Measurements from ENCODE around the gene SLC44A4. TPM values are rescaled to one million over a fixed set of nuclear protein-coding genes. Genes with fewer than 3 reads are reported as not detected.

SLC44A4 gene
- total and polyA plus RNA-seq, 9 of the 15 experiments (the other 6 are each of a cell fraction or from before 2014, with no cell fraction given): 7.9 to 18.6 (median 11.2) TPM

DNA sequence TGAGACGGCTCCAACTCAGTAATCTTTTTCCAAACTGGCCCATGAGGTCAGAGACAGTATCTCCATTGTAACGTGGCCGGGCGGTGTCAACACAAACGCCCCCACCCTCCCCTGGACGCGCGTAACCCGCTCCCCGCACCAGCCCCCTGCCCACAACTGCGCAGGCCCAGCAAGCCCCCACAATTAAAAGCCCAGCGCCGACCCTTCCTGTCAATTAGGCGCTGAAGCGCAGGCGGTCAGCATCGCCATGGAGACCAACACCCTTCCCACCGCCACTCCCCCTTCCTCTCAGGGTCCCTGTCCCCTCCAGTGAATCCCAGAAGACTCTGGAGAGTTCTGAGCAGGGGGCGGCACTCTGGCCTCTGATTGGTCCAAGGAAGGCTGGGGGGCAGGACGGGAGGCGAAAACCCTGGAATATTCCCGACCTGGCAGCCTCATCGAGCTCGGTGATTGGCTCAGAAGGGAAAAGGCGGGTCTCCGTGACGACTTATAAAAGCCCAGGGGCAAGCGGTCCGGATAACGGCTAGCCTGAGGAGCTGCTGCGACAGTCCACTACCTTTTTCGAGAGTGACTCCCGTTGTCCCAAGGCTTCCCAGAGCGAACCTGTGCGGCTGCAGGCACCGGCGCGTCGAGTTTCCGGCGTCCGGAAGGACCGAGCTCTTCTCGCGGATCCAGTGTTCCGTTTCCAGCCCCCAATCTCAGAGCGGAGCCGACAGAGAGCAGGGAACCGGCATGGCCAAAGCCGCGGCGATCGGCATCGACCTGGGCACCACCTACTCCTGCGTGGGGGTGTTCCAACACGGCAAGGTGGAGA is 63.6 kb downstream of the SLC44A4 start, which contains the start of the genes HSPA1A and HSPA1L (continued):
- no peak for TF ChIP-seq TAF15 (IDR thresholded peaks at IDR 0.05; ENCODE audit: low read depth, low read length)
- TF ChIP-seq KDM5B (IDR thresholded peaks at IDR 0.05; ENCODE audit: insufficient replicate concordance, low read depth, low read length): peak; percentile 99
- TF ChIP-seq, protein P1, sequence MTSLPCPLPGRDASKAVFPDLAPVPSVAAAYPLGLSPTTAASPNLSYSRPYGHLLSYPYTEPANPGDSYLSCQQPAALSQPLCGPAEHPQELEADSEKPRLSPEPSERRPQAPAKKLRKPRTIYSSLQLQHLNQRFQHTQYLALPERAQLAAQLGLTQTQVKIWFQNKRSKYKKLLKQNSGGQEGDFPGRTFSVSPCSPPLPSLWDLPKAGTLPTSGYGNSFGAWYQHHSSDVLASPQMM (CRISPR knock-in tag; IDR thresholded peaks at IDR 0.05): no peak
- TF ChIP-seq, protein P2, sequence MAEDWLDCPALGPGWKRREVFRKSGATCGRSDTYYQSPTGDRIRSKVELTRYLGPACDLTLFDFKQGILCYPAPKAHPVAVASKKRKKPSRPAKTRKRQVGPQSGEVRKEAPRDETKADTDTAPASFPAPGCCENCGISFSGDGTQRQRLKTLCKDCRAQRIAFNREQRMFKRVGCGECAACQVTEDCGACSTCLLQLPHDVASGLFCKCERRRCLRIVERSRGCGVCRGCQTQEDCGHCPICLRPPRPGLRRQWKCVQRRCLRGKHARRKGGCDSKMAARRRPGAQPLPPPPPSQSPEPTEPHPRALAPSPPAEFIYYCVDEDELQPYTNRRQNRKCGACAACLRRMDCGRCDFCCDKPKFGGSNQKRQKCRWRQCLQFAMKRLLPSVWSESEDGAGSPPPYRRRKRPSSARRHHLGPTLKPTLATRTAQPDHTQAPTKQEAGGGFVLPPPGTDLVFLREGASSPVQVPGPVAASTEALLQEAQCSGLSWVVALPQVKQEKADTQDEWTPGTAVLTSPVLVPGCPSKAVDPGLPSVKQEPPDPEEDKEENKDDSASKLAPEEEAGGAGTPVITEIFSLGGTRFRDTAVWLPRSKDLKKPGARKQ (CRISPR knock-in tag; IDR thresholded peaks at IDR 0.05): no peak
- peak; percentile 87 for TF ChIP-seq THAP7 (CRISPR knock-in tag; IDR thresholded peaks at IDR 0.05)
- TF ChIP-seq, protein P3, sequence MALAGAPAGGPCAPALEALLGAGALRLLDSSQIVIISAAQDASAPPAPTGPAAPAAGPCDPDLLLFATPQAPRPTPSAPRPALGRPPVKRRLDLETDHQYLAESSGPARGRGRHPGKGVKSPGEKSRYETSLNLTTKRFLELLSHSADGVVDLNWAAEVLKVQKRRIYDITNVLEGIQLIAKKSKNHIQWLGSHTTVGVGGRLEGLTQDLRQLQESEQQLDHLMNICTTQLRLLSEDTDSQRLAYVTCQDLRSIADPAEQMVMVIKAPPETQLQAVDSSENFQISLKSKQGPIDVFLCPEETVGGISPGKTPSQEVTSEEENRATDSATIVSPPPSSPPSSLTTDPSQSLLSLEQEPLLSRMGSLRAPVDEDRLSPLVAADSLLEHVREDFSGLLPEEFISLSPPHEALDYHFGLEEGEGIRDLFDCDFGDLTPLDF (CRISPR knock-in tag; IDR thresholded peaks at IDR 0.05): peak; percentile 89
- TF ChIP-seq JUNB (CRISPR knock-in tag; conservative IDR thresholded peaks at IDR 0.05): 0 out of 2 replicates have a peak, but pooled peaks have one; percentile 34
- TF ChIP-seq REST (IDR thresholded peaks at IDR 0.05; ENCODE audit: borderline replicate concordance): no peak
- TF ChIP-seq REST (CRISPR knock-in tag; IDR thresholded peaks at IDR 0.05; ENCODE audit: low read depth): peak; percentile 87
- TF ChIP-seq E2F6 (IDR thresholded peaks at IDR 0.05; ENCODE audit: borderline replicate concordance in 1 of 2, extremely low read depth in 1 of 2, insufficient read depth in 1 of 2, insufficient read length in 1 of 2, low read depth in 1 of 2, low read length in 1 of 2, poor library complexity in 1 of 2, severe bottlenecking in 1 of 2): peak in 1 of 2 experiments; percentile 34
- TF ChIP-seq RBM22 (IDR thresholded peaks at IDR 0.05; ENCODE audit: low read depth, low read length, poor library complexity, severe bottlenecking): peak; percentile 87
